ENCODE results near the gene TADA2B. TPM values are rescaled to one million over a fixed set of nuclear protein-coding genes. Genes with fewer than 3 reads are reported as not detected.
"Not testable (repeated sequence)": the region's sequence is repeated elsewhere in the genome, so short reads cannot be mapped to it uniquely, and the experiment has no call there.

TADA2B gene
- total RNA-seq, 1 donor: 37.5 TPM

DNA sequence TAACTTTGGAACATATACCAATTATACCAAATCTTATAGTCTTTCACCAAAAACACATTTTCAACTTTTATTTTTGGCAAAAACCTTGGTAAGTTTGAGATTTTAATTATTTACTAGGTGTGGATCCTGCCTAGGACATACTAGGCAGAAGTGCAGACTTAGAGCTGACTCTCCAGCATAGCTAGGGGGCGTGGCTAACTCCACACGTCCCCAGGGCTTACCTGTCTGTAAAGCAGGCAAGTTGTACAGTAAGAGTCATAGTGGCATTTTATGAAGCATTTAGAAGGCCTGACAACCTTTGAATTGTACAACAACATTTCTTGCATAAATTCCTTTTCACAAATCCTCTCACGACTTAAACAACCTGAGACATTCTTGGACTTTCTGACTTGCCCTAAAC, 43.9 kb downstream of the TADA2B start:
- Histone ChIP-seq H3K4me1 (ENCODE audit: insufficient read depth, low read length) (no peaks in the 10 kb centered on the region), H3K9me3 (ENCODE audit: low read depth, low read length) (peaks cover 6% of the 10 kb centered on the region), H3K4me3 (ENCODE audit: low read length) (no peak overlapping the region), H3K27me3 (ENCODE audit: insufficient read depth, low read length) (peaks cover 48% of the 10 kb centered on the region)

GRCh38 chr4:7089213-7089986, 46.2 kb downstream of the TADA2B start:
- H3K4me1 ChIP-seq (ENCODE audit: insufficient read depth, low read length): no peaks in the 10 kb centered on the region
- no peak overlapping the region for H3K4me3 ChIP-seq (ENCODE audit: low read length)
- H3K9me3 ChIP-seq (ENCODE audit: low read depth, low read length): peaks cover 6% of the 10 kb centered on the region
- H3K27me3 ChIP-seq (ENCODE audit: insufficient read depth, low read length): peaks cover 28% of the 10 kb centered on the region

- Histone ChIP-seq H3K4me1 (ENCODE audit: insufficient read depth, low read length) (no peaks in the 10 kb centered on the region), H3K4me3 (ENCODE audit: low read length) (no peak overlapping the region), H3K27me3 (ENCODE audit: insufficient read depth, low read length) (peaks cover 7% of the 10 kb centered on the region), H3K9me3 (ENCODE audit: low read depth, low read length) (peaks cover under 1% of the 10 kb centered on the region)
Measured at GRCh38 chr4:7092026-7092425, 48.9 kb downstream of the TADA2B start.

DNA sequence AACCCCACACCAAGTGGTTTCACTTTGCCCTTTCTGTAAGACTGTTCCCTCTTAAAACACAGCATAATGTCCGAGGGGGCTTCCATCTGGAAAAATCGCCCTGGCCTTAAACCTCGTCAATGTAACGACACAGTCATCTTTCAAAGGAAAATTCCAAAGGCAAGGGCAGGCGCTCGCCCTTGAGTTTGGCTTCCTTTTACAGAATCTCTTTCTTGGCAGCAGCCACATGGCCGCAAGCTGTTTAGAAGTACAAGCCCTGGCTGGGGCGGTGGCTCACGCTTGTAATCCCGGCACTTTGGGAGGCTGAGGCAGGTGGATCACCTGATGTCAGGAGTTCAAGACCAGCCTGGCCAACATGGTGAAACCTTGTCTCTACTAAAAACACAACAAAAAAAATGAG, 51.7 kb downstream of the TADA2B start:
- no peak overlapping the region for H3K4me3 ChIP-seq (ENCODE audit: low read length)
- no peaks in the 10 kb centered on the region for H3K4me1 ChIP-seq (ENCODE audit: insufficient read depth, low read length)
- no peaks in the 10 kb centered on the region for H3K9me3 ChIP-seq (ENCODE audit: low read depth, low read length)
- H3K27me3 ChIP-seq (ENCODE audit: insufficient read depth, low read length): no peaks in the 10 kb centered on the region

DNA sequence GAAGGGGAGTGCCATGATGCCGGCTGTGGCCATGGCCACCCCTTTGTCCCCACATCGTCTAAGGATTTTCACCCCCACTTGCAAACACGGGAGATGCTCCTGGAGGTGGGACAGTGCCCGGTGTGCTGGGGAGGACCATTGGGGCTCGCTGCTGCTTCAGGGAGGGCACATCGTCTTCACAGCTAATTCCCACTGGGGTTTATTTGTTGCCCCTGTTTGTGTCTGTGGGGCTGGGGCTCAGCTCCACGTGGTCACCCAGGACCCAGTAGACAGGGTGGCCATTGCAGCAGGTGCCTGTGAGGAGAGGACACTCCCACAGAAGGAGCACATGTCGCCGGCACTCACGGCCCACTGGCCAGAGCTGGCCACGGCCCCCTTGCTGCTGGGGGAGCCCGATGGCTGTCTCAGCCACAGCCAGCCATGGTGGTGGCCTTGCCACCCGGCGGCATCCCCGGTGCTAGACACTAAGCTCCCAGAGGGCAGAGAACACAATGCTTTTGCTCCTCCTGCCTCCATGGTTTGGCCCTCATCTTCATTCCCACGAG, 52.5 kb downstream of the TADA2B start:
- Histone ChIP-seq H3K4me3 (ENCODE audit: low read length) (no peak overlapping the region), H3K4me1 (ENCODE audit: insufficient read depth, low read length) (no peaks in the 10 kb centered on the region), H3K9me3 (ENCODE audit: low read depth, low read length) (no peaks in the 10 kb centered on the region), H3K27me3 (ENCODE audit: insufficient read depth, low read length) (no peaks in the 10 kb centered on the region)

DNA sequence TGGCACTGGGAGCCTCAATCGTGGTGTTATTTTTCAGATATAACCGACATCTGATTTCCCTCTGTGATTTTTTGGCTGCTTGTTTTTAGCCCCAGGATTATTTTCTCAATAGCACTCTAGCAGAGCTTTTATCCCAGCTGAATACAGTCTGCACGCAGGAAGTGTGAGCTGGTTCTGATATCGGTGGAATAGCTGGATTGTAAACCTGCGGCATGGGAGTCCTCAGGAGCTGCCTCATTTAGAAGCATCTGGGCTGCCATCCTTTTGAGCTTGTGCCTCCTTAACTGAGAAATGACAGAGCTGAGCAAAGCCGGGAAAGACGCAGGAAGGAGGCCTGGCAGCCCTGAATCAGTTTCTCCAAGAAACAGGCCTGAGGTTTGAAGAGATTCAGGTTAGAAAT, 53.1 kb downstream of the TADA2B start:
- Histone ChIP-seq H3K4me1 (ENCODE audit: insufficient read depth, low read length) (no peaks in the 10 kb centered on the region), H3K4me3 (ENCODE audit: low read length) (no peak overlapping the region), H3K27me3 (ENCODE audit: insufficient read depth, low read length) (no peaks in the 10 kb centered on the region), H3K9me3 (ENCODE audit: low read depth, low read length) (no peaks in the 10 kb centered on the region)

DNA sequence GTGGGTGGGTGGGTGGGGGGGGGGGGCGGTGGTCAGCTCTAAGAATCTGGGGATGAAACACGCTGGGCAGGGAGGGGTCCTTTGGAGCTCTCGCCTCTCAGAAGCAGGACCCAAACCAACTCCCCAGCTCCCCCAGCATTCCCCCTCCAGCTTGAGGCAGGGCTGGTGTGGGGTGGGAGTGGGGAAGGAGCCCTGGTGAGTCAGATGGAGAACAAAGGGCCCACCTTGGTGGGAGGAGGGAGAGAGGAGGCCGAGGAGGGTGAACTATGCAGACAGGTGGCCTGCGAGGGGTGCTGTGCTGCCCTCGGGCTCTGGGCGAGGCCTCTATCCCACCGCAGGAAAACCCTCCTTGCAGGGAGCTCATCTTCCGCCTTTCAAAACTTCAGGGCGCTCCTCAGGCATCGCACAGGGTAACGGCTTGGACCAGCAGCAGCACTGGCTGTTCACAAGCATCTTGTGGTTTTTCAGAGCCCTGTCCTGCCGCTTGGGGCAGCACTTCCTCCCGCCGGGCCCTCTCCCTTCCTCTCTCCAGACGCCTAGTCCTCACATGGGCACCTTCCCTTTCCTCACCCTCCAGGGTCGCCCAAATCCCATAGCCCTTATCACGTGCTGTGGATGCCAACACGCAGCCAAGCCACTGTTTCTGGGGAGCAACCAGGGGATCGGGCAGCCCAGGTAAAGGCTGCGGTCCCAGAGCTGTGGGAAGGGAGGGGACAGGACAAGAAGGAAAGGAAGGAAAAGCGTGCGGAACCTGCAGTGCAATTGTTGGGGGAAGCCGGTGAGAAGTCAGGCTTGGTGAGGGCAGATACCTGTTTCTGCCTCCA, 58.7 kb downstream of the TADA2B start:
- H3K4me1 ChIP-seq (ENCODE audit: insufficient read depth, low read length): peaks cover 21% of the 10 kb centered on the region
- H3K9me3 ChIP-seq (ENCODE audit: low read depth, low read length): no peaks in the 10 kb centered on the region
- no peaks in the 10 kb centered on the region for H3K27me3 ChIP-seq (ENCODE audit: insufficient read depth, low read length)
- H3K4me3 ChIP-seq (ENCODE audit: low read length): no peak overlapping the region

- not testable (repeated sequence) for H3K9me3 ChIP-seq (ENCODE audit: low read depth, low read length); H3K27me3 ChIP-seq (ENCODE audit: insufficient read depth, low read length)
- peak overlapping the region; percentile 55 for H3K4me3 ChIP-seq (ENCODE audit: low read length)
- peaks cover 21% of the 10 kb centered on the region for H3K4me1 ChIP-seq (ENCODE audit: insufficient read depth, low read length)
Measured at GRCh38 chr4:7102516-7102909, 59.3 kb downstream of the TADA2B start.

- Histone ChIP-seq H3K27me3 (ENCODE audit: insufficient read depth, low read length) (no peaks in the 10 kb centered on the region), H3K4me1 (ENCODE audit: insufficient read depth, low read length) (peaks cover 21% of the 10 kb centered on the region), H3K4me3 (ENCODE audit: low read length) (peak overlapping the region; percentile 55), H3K9me3 (ENCODE audit: low read depth, low read length) (no peaks in the 10 kb centered on the region)
Measured at GRCh38 chr4:7103031-7103606, 59.9 kb downstream of the TADA2B start.

DNA sequence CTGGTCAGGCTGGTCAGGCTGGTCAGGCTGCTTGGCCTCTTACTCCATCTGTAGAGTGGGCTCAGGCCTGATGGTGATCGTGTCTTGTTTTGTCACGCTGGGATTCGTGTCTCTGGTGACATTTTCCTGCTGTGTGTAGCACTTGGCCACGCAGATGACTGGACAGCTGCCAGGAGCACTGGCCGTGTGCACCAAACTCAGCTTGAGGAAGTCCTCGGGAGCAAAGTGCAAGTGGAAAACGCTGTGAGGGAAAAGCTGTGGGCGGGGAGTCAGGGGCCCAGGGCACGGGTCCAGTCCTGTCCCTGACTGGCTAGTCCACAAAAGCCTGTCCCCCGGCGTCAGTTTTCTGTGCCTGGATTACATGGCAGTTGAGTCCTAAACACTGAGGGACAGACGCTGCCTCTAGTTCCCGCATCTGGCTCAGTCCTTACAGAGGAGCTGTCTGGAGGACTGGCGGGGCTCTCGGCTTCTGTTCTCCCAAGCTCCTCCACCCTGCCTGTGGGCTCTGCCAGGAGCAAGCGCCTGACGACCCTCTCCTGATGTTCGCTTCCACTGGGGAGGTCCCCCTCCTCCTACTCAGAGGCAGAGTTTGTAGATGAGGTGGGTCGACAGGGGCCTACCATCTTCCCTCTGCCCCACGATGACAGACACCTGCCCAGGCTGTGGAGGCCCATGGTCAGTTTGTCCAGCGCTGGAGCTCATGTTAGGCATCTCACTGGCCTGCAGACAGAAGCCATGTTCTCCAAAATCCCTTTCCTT, 60.6 kb downstream of the TADA2B start:
- no peaks in the 10 kb centered on the region for H3K27me3 ChIP-seq (ENCODE audit: insufficient read depth, low read length)

GRCh38 chr4:7104366-7105031, 61.3 kb downstream of the TADA2B start:
- Histone ChIP-seq H3K27me3 (ENCODE audit: insufficient read depth, low read length) (no peaks in the 10 kb centered on the region), H3K4me1 (ENCODE audit: insufficient read depth, low read length) (peaks cover 21% of the 10 kb centered on the region), H3K4me3 (ENCODE audit: low read length) (no peak overlapping the region), H3K9me3 (ENCODE audit: low read depth, low read length) (no peaks in the 10 kb centered on the region)

More for the DNA sequence above, 60.6 kb downstream of the TADA2B start:
- H3K9me3 ChIP-seq (ENCODE audit: low read depth, low read length): no peaks in the 10 kb centered on the region
- H3K4me1 ChIP-seq (ENCODE audit: insufficient read depth, low read length): peaks cover 21% of the 10 kb centered on the region
- H3K4me3 ChIP-seq (ENCODE audit: low read length): no peak overlapping the region

DNA sequence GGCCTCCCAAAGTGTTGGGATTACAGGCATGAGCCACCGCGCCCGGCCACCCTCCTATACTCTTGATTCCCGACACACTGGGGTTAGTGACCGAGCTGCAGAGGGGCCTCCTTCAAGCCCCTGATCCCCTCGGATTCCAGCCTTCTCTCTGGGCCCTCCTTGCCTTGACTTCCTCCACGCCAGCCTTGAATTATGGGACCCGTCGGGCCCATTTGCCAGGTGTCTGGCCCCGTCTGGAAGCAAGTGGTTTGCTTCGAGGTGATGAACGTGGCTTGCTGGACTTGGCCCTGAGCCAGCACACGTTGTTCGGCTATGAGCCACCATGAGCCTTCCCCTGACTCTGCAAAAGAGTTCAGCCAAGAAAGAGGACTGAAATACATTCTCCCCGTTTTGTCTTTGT, 62.1 kb downstream of the TADA2B start:
- no peaks in the 10 kb centered on the region for H3K9me3 ChIP-seq (ENCODE audit: low read depth, low read length)
- H3K4me1 ChIP-seq (ENCODE audit: insufficient read depth, low read length): peaks cover 21% of the 10 kb centered on the region
- H3K4me3 ChIP-seq (ENCODE audit: low read length): no peak overlapping the region
- no peaks in the 10 kb centered on the region for H3K27me3 ChIP-seq (ENCODE audit: insufficient read depth, low read length)

DNA sequence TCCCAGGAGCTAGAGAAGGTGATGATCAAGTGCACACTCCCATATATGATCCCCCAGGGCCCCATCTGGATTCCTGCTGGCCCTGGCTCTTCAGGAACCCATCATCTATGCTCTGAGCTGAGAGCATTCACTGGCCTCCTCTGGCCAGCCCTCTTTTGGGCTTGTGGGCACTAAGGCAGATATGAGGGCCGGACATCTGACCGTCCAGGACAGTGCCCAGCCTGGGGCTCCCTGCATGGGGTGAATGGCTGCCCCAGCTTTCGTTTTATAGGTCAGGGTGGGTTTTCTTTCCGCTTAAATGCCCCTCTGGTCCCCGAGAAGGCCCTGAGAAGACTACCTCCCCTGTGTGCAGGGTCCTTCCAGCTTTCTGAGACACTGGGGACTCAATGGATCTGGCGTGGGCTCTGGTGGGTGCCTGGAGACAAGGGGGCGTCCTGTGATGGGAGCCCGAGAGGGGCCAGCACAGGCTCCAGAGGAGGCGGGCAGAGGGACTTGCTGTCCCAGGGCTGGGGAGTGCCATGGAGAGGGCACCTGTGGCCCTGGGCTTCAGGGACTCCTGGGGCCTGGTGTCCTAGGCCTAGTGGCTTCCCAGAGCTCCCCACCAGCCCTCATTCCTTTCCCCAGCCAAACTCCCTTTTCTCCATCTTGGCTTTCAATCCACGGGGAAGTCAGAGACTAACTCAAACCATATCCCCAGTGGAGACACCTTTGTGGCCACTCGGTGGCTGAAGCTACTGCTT, 64.2 kb downstream of the TADA2B start:
- peaks cover 13% of the 10 kb centered on the region for H3K4me1 ChIP-seq (ENCODE audit: insufficient read depth, low read length)
- no peaks in the 10 kb centered on the region for H3K9me3 ChIP-seq (ENCODE audit: low read depth, low read length)
- no peaks in the 10 kb centered on the region for H3K27me3 ChIP-seq (ENCODE audit: insufficient read depth, low read length)
- H3K4me3 ChIP-seq (ENCODE audit: low read length): no peak overlapping the region

Measured in mononuclear cell (primary cell).